ENCODE measurements around the gene SDR42E1.

SDR42E1 gene

DNA sequence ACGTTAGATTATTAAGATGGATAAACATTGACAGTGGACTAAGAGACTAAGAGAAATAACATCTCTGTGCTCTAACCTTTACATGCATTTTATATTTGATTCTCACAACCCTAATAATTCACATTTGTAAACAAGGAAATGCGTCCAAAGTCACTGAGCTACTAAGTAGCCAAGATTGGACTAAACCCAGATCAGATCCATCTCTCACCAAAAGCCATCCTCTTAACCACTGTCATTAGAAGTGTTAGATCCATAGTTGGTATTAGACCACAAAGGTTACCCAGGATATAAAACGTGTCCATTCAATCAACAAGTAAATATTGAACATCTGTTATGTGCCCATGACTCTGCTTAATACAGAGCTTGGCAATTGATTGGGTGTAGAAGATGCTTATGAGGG, 29.0 kb upstream of the SDR42E1 start:
- DNase-seq (ENCODE audit: extremely low read depth, low read depth) = no peak
- no peak for TF ChIP-seq CTCF (IDR thresholded peaks at IDR 0.05; ENCODE audit: low read depth, low read length, missing control alignments)
- H3K4me3 ChIP-seq (replicated peaks; ENCODE audit: low read depth, low read length) = no peak overlapping the region

GRCh38 chr16:82037666-82038065, 26.4 kb upstream of the SDR42E1 start:
- no peak overlapping the region for H3K4me3 ChIP-seq (replicated peaks; ENCODE audit: low read depth, low read length)
- DNase-seq (ENCODE audit: extremely low read depth, low read depth) = no peak
- TF ChIP-seq CTCF (IDR thresholded peaks at IDR 0.05; ENCODE audit: low read depth, low read length, missing control alignments) = no peak

DNA sequence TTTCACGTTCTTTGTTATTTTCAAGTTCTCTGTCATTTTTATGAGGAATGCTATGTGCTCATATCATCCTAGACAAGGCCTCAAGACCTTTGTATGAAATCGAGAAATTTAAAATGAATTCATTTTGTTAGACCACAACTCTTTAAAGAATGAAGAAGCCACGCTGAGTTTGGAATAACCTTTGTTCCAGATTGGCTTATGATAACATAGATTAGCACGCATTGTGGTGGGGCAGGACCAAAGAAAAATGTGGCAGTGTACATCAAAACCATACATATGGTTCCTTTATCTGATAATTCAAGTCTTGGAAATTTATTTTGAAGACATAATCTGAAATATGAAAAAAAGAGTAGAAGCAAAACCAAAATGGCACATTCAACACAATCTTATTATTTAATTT, 26.0 kb upstream of the SDR42E1 start:
- DNase-seq (ENCODE audit: extremely low read depth, low read depth) = no peak
- no peak for TF ChIP-seq CTCF (IDR thresholded peaks at IDR 0.05; ENCODE audit: low read depth, low read length, missing control alignments)
- H3K4me3 ChIP-seq (replicated peaks; ENCODE audit: low read depth, low read length) = no peak overlapping the region

GRCh38 chr16:82034981-82035612, 23.8 kb upstream of the SDR42E1 start, which contains the start of gene HSD17B2:
TSS of gene HSD17B2 (plus strand) at chr16:82035253. CDS start at chr16:82035425, 172 bp downstream.
- TF ChIP-seq CTCF (IDR thresholded peaks at IDR 0.05; ENCODE audit: low read depth, low read length, missing control alignments) = no peak
- DNase-seq (ENCODE audit: extremely low read depth, low read depth) = no peak
- H3K4me3 ChIP-seq (replicated peaks; ENCODE audit: low read depth, low read length) = no peak within 1 kb of the TSS

GRCh38 chr16:82033683-82034300, 22.5 kb upstream of the SDR42E1 start:
- no peak for DNase-seq (ENCODE audit: extremely low read depth, low read depth)

GRCh38 chr16:82033006-82033405, 21.7 kb upstream of the SDR42E1 start:
- TF ChIP-seq CTCF (IDR thresholded peaks at IDR 0.05; ENCODE audit: low read depth, low read length, missing control alignments) = no peak
- no peak for DNase-seq (ENCODE audit: extremely low read depth, low read depth)
- H3K4me3 ChIP-seq (replicated peaks; ENCODE audit: low read depth, low read length) = no peak overlapping the region

More at GRCh38 chr16:82033683-82034300, 22.5 kb upstream of the SDR42E1 start:
- no peak overlapping the region for H3K4me3 ChIP-seq (replicated peaks; ENCODE audit: low read depth, low read length)
- no peak for TF ChIP-seq CTCF (IDR thresholded peaks at IDR 0.05; ENCODE audit: low read depth, low read length, missing control alignments)
